ENCODE measurements around the gene CYP27B1.
A peak's percentile ranks its signal among the peaks of the same experiment; 100 is the strongest.

CYP27B1 gene

DNA sequence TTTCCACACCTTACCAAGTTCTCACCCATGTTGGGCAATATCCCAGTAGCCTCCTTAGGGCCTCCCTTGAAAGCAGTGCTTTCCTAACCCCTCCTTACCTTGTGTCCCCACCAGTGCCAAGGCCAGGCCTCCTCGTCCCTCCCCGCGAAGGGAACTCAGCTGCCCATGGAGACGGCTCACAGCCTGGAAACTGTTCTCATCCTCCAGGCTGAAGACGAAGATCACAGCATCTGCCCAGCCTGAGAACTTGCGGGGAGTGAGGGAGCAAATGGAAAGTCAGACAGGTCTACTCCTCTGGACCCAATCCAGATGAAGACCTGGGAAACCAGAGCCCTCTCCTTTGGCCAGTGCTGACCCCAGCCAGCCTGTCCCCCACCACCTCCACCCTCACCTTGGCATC lies 33.0 kb downstream of the CYP27B1 start:
- no peak overlapping the region for H3K27ac ChIP-seq (ENCODE audit: low read depth, low read length, severe bottlenecking)
- no peaks in the 10 kb centered on the region for H3K9me3 ChIP-seq (ENCODE audit: control insufficient read depth, low read length)
- no peaks in the 10 kb centered on the region for H3K36me3 ChIP-seq (ENCODE audit: control insufficient read depth, insufficient read depth, low read length)
- peaks cover 6% of the 10 kb centered on the region for H3K4me1 ChIP-seq (ENCODE audit: control insufficient read depth, insufficient read depth, low read length, poor library complexity, severe bottlenecking)
- 73 to 85% methylated on average over 4 to 6 of the region's 6 CpGs for WGBS, 2 experiments (ENCODE audit: insufficient coverage in 2 of 2)
- H3K4me3 ChIP-seq (ENCODE audit: extremely low read depth, insufficient read depth, low read length, poor library complexity, severe bottlenecking), result no peak overlapping the region

DNA sequence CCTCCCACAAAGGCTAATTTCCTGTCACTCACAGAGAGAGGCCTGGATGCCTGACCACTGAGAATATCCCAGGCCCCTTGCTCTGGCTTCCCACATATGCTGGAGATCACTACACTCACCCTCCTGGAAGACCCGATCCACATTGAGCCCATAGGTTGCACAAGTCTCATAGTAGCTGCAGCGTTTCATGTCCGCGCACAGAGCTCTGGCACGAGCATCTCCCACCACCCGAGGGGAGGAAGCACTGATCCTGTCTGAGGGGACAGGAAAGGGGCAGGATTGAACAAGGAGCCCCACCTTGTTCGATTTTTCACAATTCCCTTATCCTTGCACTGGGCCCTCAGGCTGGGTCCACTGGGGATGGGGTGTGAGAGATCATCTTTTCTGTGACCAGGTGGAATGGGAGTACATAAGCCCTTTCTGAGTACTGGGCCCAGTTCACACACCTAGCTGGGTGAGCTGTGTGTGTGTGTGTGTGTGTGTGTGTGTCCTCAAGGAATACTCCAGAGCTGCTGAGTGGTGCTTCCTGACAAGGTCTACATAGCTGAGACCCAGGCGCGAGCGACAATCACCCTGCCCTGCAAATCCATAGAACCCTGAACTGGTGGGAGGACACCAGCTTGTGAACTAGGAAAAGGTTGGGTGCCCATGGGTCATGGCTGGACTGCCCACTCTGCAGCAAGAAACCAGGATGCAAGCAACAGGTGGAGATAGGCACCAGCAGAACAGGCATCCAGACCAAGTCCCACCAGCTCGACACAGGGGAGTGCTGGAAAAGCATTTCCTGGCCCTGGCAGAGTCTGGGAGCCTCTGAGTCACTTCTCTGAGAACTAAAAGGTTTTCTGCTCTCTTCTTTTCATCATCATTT lies 33.9 kb downstream of the CYP27B1 start:
- H3K9me3 ChIP-seq (ENCODE audit: control insufficient read depth, low read length), result no peaks in the 10 kb centered on the region
- H3K4me1 ChIP-seq (ENCODE audit: control insufficient read depth, insufficient read depth, low read length, poor library complexity, severe bottlenecking), result peaks cover 6% of the 10 kb centered on the region
- WGBS, 2 experiments (ENCODE audit: insufficient coverage in 2 of 2), result 79 to 86% methylated on average over 8 to 10 of the region's 11 CpGs
- no peak overlapping the region for H3K4me3 ChIP-seq (ENCODE audit: extremely low read depth, insufficient read depth, low read length, poor library complexity, severe bottlenecking)
- H3K27ac ChIP-seq (ENCODE audit: low read depth, low read length, severe bottlenecking), result no peak overlapping the region
- H3K36me3 ChIP-seq (ENCODE audit: control insufficient read depth, insufficient read depth, low read length), result no peaks in the 10 kb centered on the region

DNA sequence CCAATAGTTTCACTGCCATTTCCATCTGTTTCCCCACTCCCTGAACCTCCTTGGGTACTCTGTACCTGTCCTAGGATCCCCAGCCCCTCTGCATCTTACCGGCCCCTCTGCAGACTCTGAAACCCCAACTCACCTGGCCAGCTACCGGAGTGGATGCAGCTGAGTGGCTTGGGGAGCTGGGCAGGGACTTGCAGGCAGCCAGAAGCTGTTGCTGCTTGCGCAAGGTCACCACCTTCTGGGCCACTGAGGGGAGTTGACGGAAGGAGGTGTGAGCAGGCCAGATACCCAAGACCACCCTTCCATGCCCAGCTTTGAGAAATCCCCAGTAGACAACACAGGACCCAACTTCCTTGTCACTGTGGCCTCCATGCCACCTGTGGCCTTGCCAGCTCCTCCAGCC lies 34.6 kb downstream of the CYP27B1 start:
- Histone ChIP-seq H3K36me3 (ENCODE audit: control insufficient read depth, insufficient read depth, low read length) (no peaks in the 10 kb centered on the region), H3K27ac (ENCODE audit: low read depth, low read length, severe bottlenecking) (no peak overlapping the region), H3K4me3 (ENCODE audit: extremely low read depth, insufficient read depth, low read length, poor library complexity, severe bottlenecking) (no peak overlapping the region), H3K9me3 (ENCODE audit: control insufficient read depth, low read length) (no peaks in the 10 kb centered on the region), H3K4me1 (ENCODE audit: control insufficient read depth, insufficient read depth, low read length, poor library complexity, severe bottlenecking) (peaks cover 6% of the 10 kb centered on the region)
- WGBS, 2 experiments (ENCODE audit: insufficient coverage in 2 of 2), result 69 to 100% methylated on average over 1 to 3 of the region's 4 CpGs

DNA sequence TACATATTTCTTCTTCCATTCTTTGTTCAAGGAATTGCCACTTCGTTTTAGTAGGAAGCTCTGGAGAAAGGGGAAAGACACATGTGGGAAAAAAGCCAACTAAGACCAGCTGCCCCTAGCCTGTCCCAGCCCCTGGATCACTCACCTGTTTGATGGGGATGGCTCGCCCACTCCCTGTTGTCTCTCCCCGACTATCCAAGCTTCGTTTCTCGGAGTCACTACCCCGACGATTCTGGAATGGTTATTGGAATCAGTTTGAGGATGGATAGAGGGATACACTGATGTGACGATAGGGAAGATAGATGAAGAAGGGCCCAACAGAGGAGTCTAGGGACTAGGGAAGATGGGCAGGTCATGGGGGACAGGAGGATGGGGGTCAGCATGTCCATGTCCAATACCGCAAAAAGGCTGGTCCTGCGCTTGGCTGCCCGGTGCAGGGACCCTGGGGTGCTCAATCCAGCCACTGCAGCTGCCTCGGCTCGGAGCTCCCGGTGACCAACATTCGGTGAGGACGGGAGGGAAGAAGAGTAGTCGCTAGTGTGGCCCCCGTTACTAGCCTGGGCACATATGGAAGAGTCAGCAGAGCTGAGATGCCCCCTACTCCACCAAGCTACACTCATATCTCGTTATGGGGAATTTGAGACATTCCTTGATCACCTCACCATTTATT lies 35.3 kb downstream of the CYP27B1 start:
- 79 to 81% methylated on average over 12 to 15 of the region's 19 CpGs for WGBS, 2 experiments (ENCODE audit: insufficient coverage in 2 of 2)
- Histone ChIP-seq H3K4me3 (ENCODE audit: extremely low read depth, insufficient read depth, low read length, poor library complexity, severe bottlenecking) (no peak overlapping the region), H3K27ac (ENCODE audit: low read depth, low read length, severe bottlenecking) (no peak overlapping the region), H3K36me3 (ENCODE audit: control insufficient read depth, insufficient read depth, low read length) (no peaks in the 10 kb centered on the region), H3K9me3 (ENCODE audit: control insufficient read depth, low read length) (no peaks in the 10 kb centered on the region), H3K4me1 (ENCODE audit: control insufficient read depth, insufficient read depth, low read length, poor library complexity, severe bottlenecking) (peaks cover 5% of the 10 kb centered on the region)

DNA sequence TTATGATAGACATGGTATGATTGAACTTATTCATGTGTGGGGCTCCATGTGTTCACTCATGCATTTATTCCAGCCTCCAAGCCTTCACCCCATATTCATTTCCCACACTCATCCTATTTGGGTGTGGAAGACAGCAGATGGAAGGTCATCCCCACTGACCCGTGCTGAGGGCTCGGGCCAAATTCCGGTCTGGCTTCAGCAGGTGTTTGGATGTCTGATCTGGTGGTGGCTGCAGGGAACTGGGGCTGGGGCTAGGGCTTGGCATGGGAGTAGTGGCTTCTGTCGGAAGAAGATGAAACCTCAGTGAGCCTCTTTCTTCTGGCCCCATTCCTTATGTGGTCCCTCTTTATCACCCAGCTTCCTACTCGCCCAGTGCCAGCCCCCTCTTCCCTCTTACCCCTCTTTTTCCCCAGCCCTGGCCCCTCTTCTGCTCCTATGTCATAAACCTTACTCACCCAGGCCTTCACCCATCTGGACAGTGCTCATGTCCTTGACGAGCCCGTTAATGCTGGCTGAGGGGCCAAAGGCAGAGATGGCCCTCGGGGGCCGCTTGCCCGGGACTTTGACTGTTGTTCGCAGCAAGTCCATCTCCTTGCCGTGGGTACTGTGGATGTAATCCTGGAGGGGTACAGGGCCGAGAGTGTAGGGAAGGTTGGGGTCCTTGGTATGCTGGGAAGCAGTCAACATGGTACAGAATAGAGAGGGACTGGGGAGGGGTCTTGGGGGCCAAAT lies 36.4 kb downstream of the CYP27B1 start:
- Histone ChIP-seq H3K4me1 (ENCODE audit: control insufficient read depth, insufficient read depth, low read length, poor library complexity, severe bottlenecking) (no peaks in the 10 kb centered on the region), H3K9me3 (ENCODE audit: control insufficient read depth, low read length) (no peaks in the 10 kb centered on the region), H3K27ac (ENCODE audit: low read depth, low read length, severe bottlenecking) (no peak overlapping the region), H3K36me3 (ENCODE audit: control insufficient read depth, insufficient read depth, low read length) (no peaks in the 10 kb centered on the region), H3K4me3 (ENCODE audit: extremely low read depth, insufficient read depth, low read length, poor library complexity, severe bottlenecking) (no peak overlapping the region)
- WGBS, 2 experiments (ENCODE audit: insufficient coverage in 2 of 2), result 72 to 75% methylated on average over 9 to 10 of the region's 13 CpGs

DNA sequence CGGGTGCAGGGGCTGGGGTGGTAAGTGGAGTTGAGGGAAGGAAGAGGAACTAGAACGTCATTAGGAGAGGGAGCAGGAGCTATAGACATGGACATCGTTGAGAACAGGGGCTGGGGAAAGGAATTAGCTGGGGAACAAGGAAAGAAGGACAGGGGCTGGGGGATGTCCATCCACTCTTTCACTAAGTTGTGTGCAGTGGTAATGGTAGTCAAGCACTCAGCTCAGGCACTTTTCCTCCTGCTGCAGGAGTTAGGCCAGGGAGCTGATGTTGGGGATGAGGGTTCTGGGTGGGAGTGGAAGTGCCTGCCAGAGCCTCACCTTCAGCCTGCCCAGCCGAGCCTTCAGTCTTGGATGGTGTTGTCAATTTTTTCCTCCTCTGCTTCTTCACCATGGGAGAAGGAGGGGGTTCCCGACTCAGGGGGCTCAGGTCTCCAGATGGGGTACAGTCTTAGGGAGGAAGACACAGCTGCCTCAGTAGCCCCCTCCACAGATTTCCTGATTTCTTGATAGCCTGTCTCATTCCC lies 37.5 kb downstream of the CYP27B1 start:
- no peak overlapping the region for H3K27ac ChIP-seq (ENCODE audit: low read depth, low read length, severe bottlenecking)
- no peaks in the 10 kb centered on the region for H3K9me3 ChIP-seq (ENCODE audit: control insufficient read depth, low read length)
- H3K4me3 ChIP-seq (ENCODE audit: extremely low read depth, insufficient read depth, low read length, poor library complexity, severe bottlenecking), result no peak overlapping the region
- no peaks in the 10 kb centered on the region for H3K36me3 ChIP-seq (ENCODE audit: control insufficient read depth, insufficient read depth, low read length)
- 18 to 34% methylated on average over 2 to 3 of the region's 5 CpGs for WGBS, 2 experiments (ENCODE audit: insufficient coverage in 2 of 2)
- H3K4me1 ChIP-seq (ENCODE audit: control insufficient read depth, insufficient read depth, low read length, poor library complexity, severe bottlenecking), result no peaks in the 10 kb centered on the region

DNA sequence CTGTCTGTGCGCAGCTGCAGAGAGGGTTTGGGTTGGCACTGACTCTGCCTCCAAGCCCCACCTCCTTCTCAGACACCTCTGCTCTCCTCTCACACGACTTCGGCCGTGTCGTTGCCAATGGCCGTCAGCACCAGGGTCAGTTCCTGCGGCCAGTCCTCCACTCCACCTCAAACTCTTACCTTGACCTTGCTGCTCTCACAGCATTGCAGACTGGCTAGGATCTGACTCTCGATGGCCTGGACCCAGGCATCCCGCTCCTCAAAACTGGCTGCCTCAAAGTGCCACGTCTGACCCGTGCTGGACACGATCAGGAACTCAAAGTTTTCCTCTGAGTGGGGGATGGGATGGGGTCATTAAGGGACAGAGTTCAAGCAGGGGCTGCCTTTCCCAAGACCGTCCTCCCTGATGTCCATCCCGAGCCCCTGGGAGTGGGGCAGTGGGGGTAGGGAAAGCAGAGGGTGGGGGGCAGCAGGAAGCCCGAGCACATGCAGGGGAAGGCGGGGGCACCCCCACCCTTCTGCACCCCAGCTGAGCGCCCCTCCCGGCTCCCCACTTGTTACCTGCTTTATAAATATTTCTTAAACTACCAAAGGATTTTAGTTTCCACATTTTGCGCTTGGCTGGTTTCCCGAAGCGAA lies 39.0 kb downstream of the CYP27B1 start:
- 27 to 32% methylated on average over 17 to 18 of the region's 21 CpGs for WGBS, 2 experiments (ENCODE audit: insufficient coverage in 2 of 2)
- Histone ChIP-seq H3K4me3 (ENCODE audit: extremely low read depth, insufficient read depth, low read length, poor library complexity, severe bottlenecking) (no peak overlapping the region), H3K4me1 (ENCODE audit: control insufficient read depth, insufficient read depth, low read length, poor library complexity, severe bottlenecking) (no peaks in the 10 kb centered on the region), H3K36me3 (ENCODE audit: control insufficient read depth, insufficient read depth, low read length) (no peaks in the 10 kb centered on the region), H3K9me3 (ENCODE audit: control insufficient read depth, low read length) (no peaks in the 10 kb centered on the region), H3K27ac (ENCODE audit: low read depth, low read length, severe bottlenecking) (no peak overlapping the region)

DNA sequence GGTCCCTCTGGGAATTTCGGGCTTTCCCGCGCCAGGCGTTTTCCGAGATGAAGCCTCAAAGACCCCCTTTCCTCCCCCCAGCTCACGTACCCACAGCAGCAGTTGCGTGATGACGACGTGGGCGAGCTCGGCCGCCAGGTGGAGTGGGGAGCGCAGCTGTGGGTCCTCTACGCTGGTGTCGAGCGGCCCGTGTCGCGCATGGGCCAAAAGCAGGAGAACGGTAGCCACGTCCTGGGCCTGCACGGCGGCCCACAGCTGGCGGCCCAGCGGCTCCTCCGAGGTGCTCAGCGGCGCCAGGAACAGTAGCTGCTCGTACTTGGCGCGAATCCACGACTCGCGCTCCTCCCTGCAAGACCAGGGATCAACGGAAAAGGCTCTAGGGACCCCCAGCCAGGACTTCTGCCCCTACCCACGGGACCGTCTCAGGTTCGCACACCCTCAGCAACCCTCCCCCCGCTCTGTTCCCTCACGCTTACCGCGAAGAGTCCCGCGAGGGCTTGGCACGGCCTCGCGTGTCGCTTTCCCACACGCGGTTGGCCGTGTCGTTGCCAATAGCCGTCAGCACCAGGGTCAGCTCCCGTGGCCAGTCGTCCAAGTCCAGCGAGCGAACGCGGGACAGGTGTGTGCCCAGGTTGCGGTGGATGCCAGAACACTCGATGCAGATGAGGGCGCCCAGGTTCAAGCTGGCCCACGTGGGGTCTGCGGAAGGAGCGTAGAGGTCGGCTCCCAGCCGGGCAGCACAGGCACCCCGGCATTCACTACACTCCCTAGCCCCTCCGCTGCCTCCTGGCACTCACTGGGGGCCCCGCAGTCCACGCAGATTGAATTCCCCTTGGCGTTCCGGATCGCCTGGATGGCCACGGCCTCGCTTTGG lies 39.8 kb downstream of the CYP27B1 start:
- Histone ChIP-seq H3K27ac (ENCODE audit: low read depth, low read length, severe bottlenecking) (no peak overlapping the region), H3K9me3 (ENCODE audit: control insufficient read depth, low read length) (no peaks in the 10 kb centered on the region), H3K4me1 (ENCODE audit: control insufficient read depth, insufficient read depth, low read length, poor library complexity, severe bottlenecking) (no peaks in the 10 kb centered on the region), H3K4me3 (ENCODE audit: extremely low read depth, insufficient read depth, low read length, poor library complexity, severe bottlenecking) (peak overlapping the region; percentile 46), H3K36me3 (ENCODE audit: control insufficient read depth, insufficient read depth, low read length) (no peaks in the 10 kb centered on the region)
- 11 to 13% methylated on average over 60 to 71 of the region's 76 CpGs for WGBS, 2 experiments (ENCODE audit: insufficient coverage in 2 of 2)

DNA sequence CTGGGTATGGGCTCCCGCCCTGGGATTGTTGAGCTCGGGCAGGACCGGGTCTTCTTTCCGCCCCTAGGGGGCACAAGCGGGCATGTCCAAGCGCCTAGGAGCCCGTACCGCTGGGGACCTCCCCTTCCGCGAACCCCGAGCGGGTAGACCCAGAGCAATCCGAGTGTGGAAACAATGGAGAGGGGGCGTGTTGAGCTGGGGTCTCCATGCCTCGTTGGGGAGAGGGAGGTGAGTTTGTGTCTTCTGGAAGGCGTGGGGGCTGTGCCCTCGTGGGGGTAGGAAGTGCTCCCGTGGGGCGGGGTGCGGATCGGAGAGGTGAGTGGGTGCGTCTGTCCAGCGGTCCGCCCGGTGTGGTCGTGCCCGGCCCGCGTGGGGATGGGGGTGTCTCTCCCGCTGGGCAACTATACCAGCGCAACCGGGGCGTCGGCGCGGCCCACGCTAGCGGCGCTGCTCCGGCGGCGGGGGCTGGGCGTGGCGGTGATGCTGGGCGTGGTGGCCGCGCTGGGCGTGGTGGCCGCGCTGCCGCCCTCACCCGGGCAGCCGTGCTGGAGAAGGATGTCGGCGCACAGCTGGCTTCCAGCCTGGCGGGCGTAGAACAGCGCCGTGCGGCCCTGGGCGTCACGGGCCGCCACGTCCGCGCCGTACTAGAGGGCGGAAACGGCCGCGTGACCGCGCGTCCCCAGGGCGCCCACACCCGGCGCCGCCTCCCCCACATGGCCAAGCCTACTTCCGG lies 40.6 kb downstream of the CYP27B1 start:
- no peak overlapping the region for H3K27ac ChIP-seq (ENCODE audit: low read depth, low read length, severe bottlenecking)
- no peaks in the 10 kb centered on the region for H3K4me1 ChIP-seq (ENCODE audit: control insufficient read depth, insufficient read depth, low read length, poor library complexity, severe bottlenecking)
- WGBS, 2 experiments (ENCODE audit: insufficient coverage in 2 of 2), result 1 to 3% methylated on average over 52 of the region's 79 CpGs
- H3K4me3 ChIP-seq (ENCODE audit: extremely low read depth, insufficient read depth, low read length, poor library complexity, severe bottlenecking), result peak overlapping the region; percentile 46
- no peaks in the 10 kb centered on the region for H3K9me3 ChIP-seq (ENCODE audit: control insufficient read depth, low read length)
- H3K36me3 ChIP-seq (ENCODE audit: control insufficient read depth, insufficient read depth, low read length), result no peaks in the 10 kb centered on the region
